ENCODE results near the gene KRTAP2-2. TPM values are rescaled to one million over a fixed set of nuclear protein-coding genes. Genes with fewer than 3 reads are reported as not detected.

Gene KRTAP2-2
- polyA plus RNA-seq, 2 of the 4 experiments (the other 2 are of a cell fraction): not detected

DNA sequence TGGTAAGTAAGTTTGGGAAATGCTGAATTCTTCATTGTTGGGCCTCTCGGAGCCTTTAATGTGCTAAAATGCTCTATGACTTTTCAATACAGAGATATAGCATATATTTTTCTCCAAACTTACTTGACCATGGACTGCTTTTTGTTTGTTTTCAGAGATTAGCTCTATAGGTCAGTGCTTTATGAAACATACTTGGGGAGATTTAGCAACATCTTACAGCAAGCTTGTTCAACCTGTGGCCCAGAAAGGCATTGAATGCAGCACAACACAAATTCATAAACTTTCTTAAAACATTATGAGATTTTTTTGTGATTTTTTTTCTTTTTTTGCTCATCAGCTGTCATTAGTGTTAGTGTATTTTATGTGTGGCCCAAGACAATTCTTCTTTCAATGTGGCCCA lies 45.1 kb downstream of the KRTAP2-2 start:
- ATAC-seq (no peak), FAIRE-seq (no peak), DNase-seq (ENCODE audit: low read depth in 1 of 2, low spot score in 1 of 2) (no peak)
- Histone ChIP-seq H3K4me1 (peaks cover 18% of the 10 kb centered on the region; the same call in 2 of the 3 replicates), H3K27ac (no peak overlapping the region), H3K9me3 (no peaks in the 10 kb centered on the region), H3K4me2 (0 out of 3 replicates have a peak overlapping the region, but pooled peaks have one; percentile 8), H3K4me3 (no peak overlapping the region)
- TF ChIP-seq ZC3H11A (IDR thresholded peaks at IDR 0.05) (no peak), EHF (CRISPR knock-in tag; IDR thresholded peaks at IDR 0.05) (no peak), SMC3 (IDR thresholded peaks at IDR 0.05) (no peak), SREBF2 (IDR thresholded peaks at IDR 0.05) (no peak), CHD4 (IDR thresholded peaks at IDR 0.05; ENCODE audit: borderline replicate concordance) (no peak), TFCP2L1 (CRISPR knock-in tag; IDR thresholded peaks at IDR 0.05) (no peak)
- TF ChIP-seq, protein P1, sequence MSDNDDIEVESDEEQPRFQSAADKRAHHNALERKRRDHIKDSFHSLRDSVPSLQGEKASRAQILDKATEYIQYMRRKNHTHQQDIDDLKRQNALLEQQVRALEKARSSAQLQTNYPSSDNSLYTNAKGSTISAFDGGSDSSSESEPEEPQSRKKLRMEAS (IDR thresholded peaks at IDR 0.05): no peak
- ChIA-PET CTCF (interaction anchor here (0.9 to 1.0 kb wide), 2 partner anchors 8 to 539 kb away, joined by 3 read pairs; no protein-coding TSS in a partner anchor), POLR2A (no interaction called here)
- WGBS (ENCODE audit: missing lambda C conversion rate): 90% methylated on average over 1 of the region's 1 CpG

- Histone ChIP-seq H3K9me3 (no peaks in the 10 kb centered on the region), H3K4me1 (peaks cover 18% of the 10 kb centered on the region; the same call in 2 of the 3 replicates), H3K27ac (no peak overlapping the region), H3K4me2 (peak overlapping the region; percentile 8; the same call in 2 of the 3 replicates), H3K4me3 (no peak overlapping the region)
- ChIA-PET CTCF (interaction anchor here (0.9 to 1.0 kb wide), 2 partner anchors 8 to 539 kb away, joined by 3 read pairs; no protein-coding TSS in a partner anchor), POLR2A (no interaction called here)
- WGBS (ENCODE audit: missing lambda C conversion rate): 16% methylated on average over 4 of the region's 4 CpGs
- TF ChIP-seq CTCF (IDR thresholded peaks at IDR 0.05) (no peak), MYC (IDR thresholded peaks at IDR 0.05; ENCODE audit: borderline replicate concordance, low read length) (no peak), GATA3 (IDR thresholded peaks at IDR 0.05; ENCODE audit: borderline replicate concordance) (peak; percentile 54)
- TF ChIP-seq, protein P2, sequence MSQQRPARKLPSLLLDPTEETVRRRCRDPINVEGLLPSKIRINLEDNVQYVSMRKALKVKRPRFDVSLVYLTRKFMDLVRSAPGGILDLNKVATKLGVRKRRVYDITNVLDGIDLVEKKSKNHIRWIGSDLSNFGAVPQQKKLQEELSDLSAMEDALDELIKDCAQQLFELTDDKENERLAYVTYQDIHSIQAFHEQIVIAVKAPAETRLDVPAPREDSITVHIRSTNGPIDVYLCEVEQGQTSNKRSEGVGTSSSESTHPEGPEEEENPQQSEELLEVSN (IDR thresholded peaks at IDR 0.05; ENCODE audit: borderline replicate concordance, low read depth): no peak
- ATAC-seq (no peak), DNase-seq (ENCODE audit: low read depth in 1 of 2, low spot score in 1 of 2) (no peak), FAIRE-seq (peak; percentile 54)
Observed at GRCh38 chr17:41009301-41009760, 45.7 kb downstream of the KRTAP2-2 start.

- ATAC-seq (no peak), DNase-seq (ENCODE audit: low read depth in 1 of 2, low spot score in 1 of 2) (no peak), FAIRE-seq (no peak)
- WGBS (ENCODE audit: missing lambda C conversion rate): 84% methylated on average over 8 of the region's 8 CpGs
- H3K4me1 ChIP-seq: peaks cover 18% of the 10 kb centered on the region; the same call in 2 of the 3 replicates
- no peak within 1 kb of the TSS for H3K27ac ChIP-seq
- no peak within 1 kb of the TSS for H3K4me3 ChIP-seq
- POLR2A ChIA-PET: no interaction called here
- peak within 1 kb of the TSS; percentile 8; the same call in 2 of the 3 replicates for H3K4me2 ChIP-seq
- CTCF ChIA-PET: interaction anchor here (1.0 kb wide), 1 partner anchor 540 kb away, joined by 3 read pairs; no protein-coding TSS in a partner anchor
- TF ChIP-seq HOXA7 (CRISPR knock-in tag; IDR thresholded peaks at IDR 0.05): no peak
- TF ChIP-seq HEYL (CRISPR knock-in tag; IDR thresholded peaks at IDR 0.05): no peak
- no peak for TF ChIP-seq ZFP36 (IDR thresholded peaks at IDR 0.05; ENCODE audit: borderline replicate concordance, partially characterized antibody)
- TF ChIP-seq NFE2L2 (conservative IDR thresholded peaks at IDR 0.05; ENCODE audit: low read length): no peak
- no peak for TF ChIP-seq MYC (IDR thresholded peaks at IDR 0.05; ENCODE audit: borderline replicate concordance, low read length)
- no peak for TF ChIP-seq MAZ (IDR thresholded peaks at IDR 0.05; ENCODE audit: borderline replicate concordance, low read depth, low read length)
- no peak for TF ChIP-seq KDM5A (IDR thresholded peaks at IDR 0.05)
- no peaks in the 10 kb centered on the region for H3K9me3 ChIP-seq
Observed at GRCh38 chr17:41008811-41009210, 46.2 kb downstream of the KRTAP2-2 start, which contains the start of gene KRTAP3-1. KRTAP3-1 (minus strand) TSS chr17:41009128; CDS start chr17:41009074, 54 bp downstream.

Small RNA genes lying within 50 kb of the gene (small RNA-seq; reads per million reads assigned to genes)
- gene KRTAP3-4P: 0 reads per million in 6 experiments

Other genes starting within 250 kb of the KRTAP2-2 start
Only the 30 nearest of the 37 such genes appear.
- 0.28 and 0.34 TPM in 2 replicates for gene KRT20, start 170.0 kb downstream of the KRTAP2-2 start, polyA plus RNA-seq (2011; rRNA removed)
- not detected in 3 replicates for gene KRT20, start 170.0 kb downstream of the KRTAP2-2 start, polyA plus RNA-seq (2017; fragmentation: RNase III; extraction: RNeasy Plus Mini Kit Qiagen cat#74134 plus additional on column Dnase treatment)
- gene KRT23, start 117.6 kb downstream of the KRTAP2-2 start, polyA plus RNA-seq (2011; rRNA removed): not detected in 2 replicates
- gene KRT23, start 117.6 kb downstream of the KRTAP2-2 start, polyA plus RNA-seq (2017; fragmentation: RNase III; extraction: RNeasy Plus Mini Kit Qiagen cat#74134 plus additional on column Dnase treatment): not detected in 3 replicates
- gene KRT39, start 88.3 kb downstream of the KRTAP2-2 start, polyA plus RNA-seq (2011; rRNA removed): not detected in 2 replicates
- gene KRT39, start 88.3 kb downstream of the KRTAP2-2 start, polyA plus RNA-seq (2017; fragmentation: RNase III; extraction: RNeasy Plus Mini Kit Qiagen cat#74134 plus additional on column Dnase treatment): not detected in 3 replicates
- gene KRT40, start 70.9 kb downstream of the KRTAP2-2 start, polyA plus RNA-seq (2011; rRNA removed): not detected in 2 replicates
- not detected in 3 replicates for gene KRT40, start 70.9 kb downstream of the KRTAP2-2 start, polyA plus RNA-seq (2017; fragmentation: RNase III; extraction: RNeasy Plus Mini Kit Qiagen cat#74134 plus additional on column Dnase treatment)
- not detected in 2 replicates for gene KRTAP3-3, start 61.1 kb downstream of the KRTAP2-2 start, polyA plus RNA-seq (2011; rRNA removed)
- not detected in 3 replicates for gene KRTAP3-3, start 61.1 kb downstream of the KRTAP2-2 start, polyA plus RNA-seq (2017; fragmentation: RNase III; extraction: RNeasy Plus Mini Kit Qiagen cat#74134 plus additional on column Dnase treatment)
- not detected in 2 replicates for gene KRTAP3-2, start 55.3 kb downstream of the KRTAP2-2 start, polyA plus RNA-seq (2011; rRNA removed)
- gene KRTAP3-2, start 55.3 kb downstream of the KRTAP2-2 start, polyA plus RNA-seq (2017; fragmentation: RNase III; extraction: RNeasy Plus Mini Kit Qiagen cat#74134 plus additional on column Dnase treatment): not detected in 3 replicates
- not detected in 2 replicates for gene KRTAP3-1, start 46.1 kb downstream of the KRTAP2-2 start, polyA plus RNA-seq (2011; rRNA removed)
- not detected in 3 replicates for gene KRTAP3-1, start 46.1 kb downstream of the KRTAP2-2 start, polyA plus RNA-seq (2017; fragmentation: RNase III; extraction: RNeasy Plus Mini Kit Qiagen cat#74134 plus additional on column Dnase treatment)
- gene KRTAP1-5, start 28.0 kb downstream of the KRTAP2-2 start, polyA plus RNA-seq (2011; rRNA removed): not detected in 2 replicates
- not detected in 3 replicates for gene KRTAP1-5, start 28.0 kb downstream of the KRTAP2-2 start, polyA plus RNA-seq (2017; fragmentation: RNase III; extraction: RNeasy Plus Mini Kit Qiagen cat#74134 plus additional on column Dnase treatment)
- not detected in 2 replicates for gene KRTAP1-4, start 25.0 kb downstream of the KRTAP2-2 start, polyA plus RNA-seq (2011; rRNA removed)
- not detected in 3 replicates for gene KRTAP1-4, start 25.0 kb downstream of the KRTAP2-2 start, polyA plus RNA-seq (2017; fragmentation: RNase III; extraction: RNeasy Plus Mini Kit Qiagen cat#74134 plus additional on column Dnase treatment)
- not detected in 2 replicates for gene KRTAP1-3, start 20.4 kb downstream of the KRTAP2-2 start, polyA plus RNA-seq (2011; rRNA removed)
- gene KRTAP1-3, start 20.4 kb downstream of the KRTAP2-2 start, polyA plus RNA-seq (2017; fragmentation: RNase III; extraction: RNeasy Plus Mini Kit Qiagen cat#74134 plus additional on column Dnase treatment): not detected in 3 replicates
- not detected in 2 replicates for gene KRTAP1-1, start 13.8 kb downstream of the KRTAP2-2 start, polyA plus RNA-seq (2011; rRNA removed)
- not detected in 3 replicates for gene KRTAP1-1, start 13.8 kb downstream of the KRTAP2-2 start, polyA plus RNA-seq (2017; fragmentation: RNase III; extraction: RNeasy Plus Mini Kit Qiagen cat#74134 plus additional on column Dnase treatment)
- not detected in 2 replicates for gene KRTAP2-1, start 7.9 kb downstream of the KRTAP2-2 start, polyA plus RNA-seq (2011; rRNA removed)
- gene KRTAP2-1, start 7.9 kb downstream of the KRTAP2-2 start, polyA plus RNA-seq (2017; fragmentation: RNase III; extraction: RNeasy Plus Mini Kit Qiagen cat#74134 plus additional on column Dnase treatment): not detected in 3 replicates
- gene KRTAP2-3, start 4.9 kb upstream of the KRTAP2-2 start, polyA plus RNA-seq (2011; rRNA removed): not detected in 2 replicates
- gene KRTAP2-3, start 4.9 kb upstream of the KRTAP2-2 start, polyA plus RNA-seq (2017; fragmentation: RNase III; extraction: RNeasy Plus Mini Kit Qiagen cat#74134 plus additional on column Dnase treatment): 0.10 TPM in 1 of 3 replicates, not detected in the others
- not detected in 2 replicates for gene KRTAP2-4, start 10.6 kb upstream of the KRTAP2-2 start, polyA plus RNA-seq (2011; rRNA removed)
- not detected in 3 replicates for gene KRTAP2-4, start 10.6 kb upstream of the KRTAP2-2 start, polyA plus RNA-seq (2017; fragmentation: RNase III; extraction: RNeasy Plus Mini Kit Qiagen cat#74134 plus additional on column Dnase treatment)
- not detected in 2 replicates for gene KRTAP4-7, start 28.9 kb upstream of the KRTAP2-2 start, polyA plus RNA-seq (2011; rRNA removed)
- not detected in 3 replicates for gene KRTAP4-7, start 28.9 kb upstream of the KRTAP2-2 start, polyA plus RNA-seq (2017; fragmentation: RNase III; extraction: RNeasy Plus Mini Kit Qiagen cat#74134 plus additional on column Dnase treatment)
- not detected in 2 replicates for gene KRTAP4-8, start 42.9 kb upstream of the KRTAP2-2 start, polyA plus RNA-seq (2011; rRNA removed)
- not detected in 3 replicates for gene KRTAP4-8, start 42.9 kb upstream of the KRTAP2-2 start, polyA plus RNA-seq (2017; fragmentation: RNase III; extraction: RNeasy Plus Mini Kit Qiagen cat#74134 plus additional on column Dnase treatment)
- gene KRTAP4-16, start 47.0 kb upstream of the KRTAP2-2 start, polyA plus RNA-seq (2011; rRNA removed): not detected in 2 replicates
- not detected in 3 replicates for gene KRTAP4-16, start 47.0 kb upstream of the KRTAP2-2 start, polyA plus RNA-seq (2017; fragmentation: RNase III; extraction: RNeasy Plus Mini Kit Qiagen cat#74134 plus additional on column Dnase treatment)
- not detected in 2 replicates for gene KRTAP4-9, start 50.2 kb upstream of the KRTAP2-2 start, polyA plus RNA-seq (2011; rRNA removed)
- gene KRTAP4-9, start 50.2 kb upstream of the KRTAP2-2 start, polyA plus RNA-seq (2017; fragmentation: RNase III; extraction: RNeasy Plus Mini Kit Qiagen cat#74134 plus additional on column Dnase treatment): not detected in 3 replicates
- gene KRTAP4-11, start 63.1 kb upstream of the KRTAP2-2 start, polyA plus RNA-seq (2011; rRNA removed): not detected in 2 replicates
- not detected in 3 replicates for gene KRTAP4-11, start 63.1 kb upstream of the KRTAP2-2 start, polyA plus RNA-seq (2017; fragmentation: RNase III; extraction: RNeasy Plus Mini Kit Qiagen cat#74134 plus additional on column Dnase treatment)
- not detected in 2 replicates for gene KRTAP4-12, start 69.0 kb upstream of the KRTAP2-2 start, polyA plus RNA-seq (2011; rRNA removed)
- not detected in 3 replicates for gene KRTAP4-12, start 69.0 kb upstream of the KRTAP2-2 start, polyA plus RNA-seq (2017; fragmentation: RNase III; extraction: RNeasy Plus Mini Kit Qiagen cat#74134 plus additional on column Dnase treatment)
- gene KRTAP4-6, start 85.3 kb upstream of the KRTAP2-2 start, polyA plus RNA-seq (2011; rRNA removed): not detected in 2 replicates
- gene KRTAP4-6, start 85.3 kb upstream of the KRTAP2-2 start, polyA plus RNA-seq (2017; fragmentation: RNase III; extraction: RNeasy Plus Mini Kit Qiagen cat#74134 plus additional on column Dnase treatment): not detected in 3 replicates
- not detected in 2 replicates for gene KRTAP4-5, start 94.6 kb upstream of the KRTAP2-2 start, polyA plus RNA-seq (2011; rRNA removed)
- not detected in 3 replicates for gene KRTAP4-5, start 94.6 kb upstream of the KRTAP2-2 start, polyA plus RNA-seq (2017; fragmentation: RNase III; extraction: RNeasy Plus Mini Kit Qiagen cat#74134 plus additional on column Dnase treatment)
- gene KRTAP4-4, start 105.5 kb upstream of the KRTAP2-2 start, polyA plus RNA-seq (2011; rRNA removed): not detected in 2 replicates
- not detected in 3 replicates for gene KRTAP4-4, start 105.5 kb upstream of the KRTAP2-2 start, polyA plus RNA-seq (2017; fragmentation: RNase III; extraction: RNeasy Plus Mini Kit Qiagen cat#74134 plus additional on column Dnase treatment)
- gene KRTAP4-3, start 113.0 kb upstream of the KRTAP2-2 start, polyA plus RNA-seq (2011; rRNA removed): not detected in 2 replicates
- gene KRTAP4-3, start 113.0 kb upstream of the KRTAP2-2 start, polyA plus RNA-seq (2017; fragmentation: RNase III; extraction: RNeasy Plus Mini Kit Qiagen cat#74134 plus additional on column Dnase treatment): not detected in 3 replicates
- not detected in 2 replicates for gene KRTAP4-2, start 123.0 kb upstream of the KRTAP2-2 start, polyA plus RNA-seq (2011; rRNA removed)
- not detected in 3 replicates for gene KRTAP4-2, start 123.0 kb upstream of the KRTAP2-2 start, polyA plus RNA-seq (2017; fragmentation: RNase III; extraction: RNeasy Plus Mini Kit Qiagen cat#74134 plus additional on column Dnase treatment)
- gene KRTAP4-1, start 129.7 kb upstream of the KRTAP2-2 start, polyA plus RNA-seq (2011; rRNA removed): 0.32 TPM in 2 replicates
- 0.12 TPM in 2 of 3 replicates, not detected in the other for gene KRTAP4-1, start 129.7 kb upstream of the KRTAP2-2 start, polyA plus RNA-seq (2017; fragmentation: RNase III; extraction: RNeasy Plus Mini Kit Qiagen cat#74134 plus additional on column Dnase treatment)
- not detected in 2 replicates for gene KRTAP9-1, start 134.7 kb upstream of the KRTAP2-2 start, polyA plus RNA-seq (2011; rRNA removed)
- not detected in 3 replicates for gene KRTAP9-1, start 134.7 kb upstream of the KRTAP2-2 start, polyA plus RNA-seq (2017; fragmentation: RNase III; extraction: RNeasy Plus Mini Kit Qiagen cat#74134 plus additional on column Dnase treatment)
- gene KRTAP9-2, start 171.4 kb upstream of the KRTAP2-2 start, polyA plus RNA-seq (2011; rRNA removed): not detected in 2 replicates
- gene KRTAP9-2, start 171.4 kb upstream of the KRTAP2-2 start, polyA plus RNA-seq (2017; fragmentation: RNase III; extraction: RNeasy Plus Mini Kit Qiagen cat#74134 plus additional on column Dnase treatment): not detected in 3 replicates
- not detected in 2 replicates for gene KRTAP9-3, start 177.2 kb upstream of the KRTAP2-2 start, polyA plus RNA-seq (2011; rRNA removed)
- gene KRTAP9-3, start 177.2 kb upstream of the KRTAP2-2 start, polyA plus RNA-seq (2017; fragmentation: RNase III; extraction: RNeasy Plus Mini Kit Qiagen cat#74134 plus additional on column Dnase treatment): not detected in 3 replicates
- not detected in 2 replicates for gene KRTAP9-8, start 182.8 kb upstream of the KRTAP2-2 start, polyA plus RNA-seq (2011; rRNA removed)
- gene KRTAP9-8, start 182.8 kb upstream of the KRTAP2-2 start, polyA plus RNA-seq (2017; fragmentation: RNase III; extraction: RNeasy Plus Mini Kit Qiagen cat#74134 plus additional on column Dnase treatment): not detected in 3 replicates